OCI-LY1 (cell line): ENCODE measurements around the gene EYA3.

Experiments
- H2AFZ ChIP-seq: fragments of 200-600 bp; sonication (generic), shearing (Covaris generic); 2 replicates; pipeline ENCODE4 v1.6.0; 2014; ENCODE audit warnings: antibody characterized with exemption, mild to moderate bottlenecking, low read length
- H3F3A ChIP-seq: fragments of 200-600 bp; sonication (generic), shearing (Covaris generic); 2 replicates; pipeline ENCODE4 v1.6.0; 2014; ENCODE audit warnings: mild to moderate bottlenecking, antibody characterized with exemption, low read length, moderate library complexity; ENCODE audit not compliant: insufficient read depth
- H3K27ac ChIP-seq: fragments of 200-600 bp; sonication (generic); 2 replicates; pipeline ENCODE4 v1.5.1; 2014; ENCODE audit warnings: low read length, mixed run types, mild to moderate bottlenecking, low read depth; ENCODE audit not compliant: poor library complexity, severe bottlenecking
- H3K27me3 ChIP-seq: fragments of 200-600 bp; sonication (generic); 2 replicates; pipeline ENCODE4 v1.6.0; 2014; ENCODE audit warnings: antibody characterized with exemption, mild to moderate bottlenecking, low read length, moderate library complexity; ENCODE audit not compliant: insufficient read depth
- H3K36me3 ChIP-seq: fragments of 200-600 bp; sonication (generic); 2 replicates; pipeline ENCODE4 v1.6.1; 2014; ENCODE audit warnings: mild to moderate bottlenecking, antibody characterized with exemption, low read length, moderate library complexity, mixed read lengths; ENCODE audit not compliant: insufficient read depth
- H3K4me1 ChIP-seq: fragments of 200-600 bp; sonication (generic); 2 replicates; pipeline ENCODE4 v1.5.1; 2014; ENCODE audit warnings: mild to moderate bottlenecking, low read length, moderate library complexity; ENCODE audit not compliant: insufficient read depth, severe bottlenecking
- H3K4me2 ChIP-seq: fragments of 200-600 bp; sonication (generic), shearing (Covaris generic); 2 replicates; pipeline ENCODE4 v1.6.1; 2014; ENCODE audit warnings: low read length
- H3K4me3 ChIP-seq: fragments of 200-600 bp; sonication (generic); 2 replicates; pipeline ENCODE4 v1.5.1; 2014; ENCODE audit warnings: low read length, low read depth, mild to moderate bottlenecking, mixed read lengths; ENCODE audit not compliant: poor library complexity, severe bottlenecking
- H3K79me2 ChIP-seq: fragments of 200-600 bp; shearing (Covaris generic); 2 replicates; pipeline ENCODE4 v1.6.1; 2016; ENCODE audit warnings: mixed run types, low read length, mixed read lengths; ENCODE audit not compliant: insufficient read depth
- H3K9ac ChIP-seq: fragments of 200-600 bp; sonication (generic), shearing (Covaris generic); 2 replicates; pipeline ENCODE4 v1.6.1; 2014; ENCODE audit warnings: mild to moderate bottlenecking, low read length, mixed read lengths
- H3K9me2 ChIP-seq: fragments of 200-600 bp; sonication (generic), shearing (Covaris generic); 2 replicates; pipeline ENCODE4 v1.6.1; 2014; ENCODE audit warnings: low read depth, mild to moderate bottlenecking, low read length, mixed read lengths
- H3K9me3 ChIP-seq: fragments of 200-600 bp; shearing (Covaris generic); 2 replicates; pipeline ENCODE4 v1.6.1; 2014; ENCODE audit warnings: low read length, mixed read lengths
- H4K20me1 ChIP-seq: fragments of 200-600 bp; sonication (generic), shearing (Covaris generic); 2 replicates; pipeline ENCODE4 v1.6.0; 2016; ENCODE audit warnings: mild to moderate bottlenecking, low read length; ENCODE audit not compliant: insufficient read depth
- EZH2 ChIP-seq: fragments of 200-600 bp; sonication (generic), shearing (Covaris generic); IDR thresholded peaks from 2 replicates; pipeline ENCODE4 v1.8.0; 2017; ENCODE audit warnings: borderline replicate concordance, mixed run types, mild to moderate bottlenecking, antibody characterized with exemption, low read length, moderate library complexity, mixed read lengths
- TF ChIP-seq, protein P1 (sequence below): fragments of 200-600 bp; sonication (generic), shearing (Covaris generic); IDR thresholded peaks from 2 replicates; pipeline ENCODE4 v1.5.1; 2017; ENCODE audit warnings: mild to moderate bottlenecking, antibody characterized with exemption, low read length, moderate library complexity, mixed read lengths

Gene EYA3

DNA sequence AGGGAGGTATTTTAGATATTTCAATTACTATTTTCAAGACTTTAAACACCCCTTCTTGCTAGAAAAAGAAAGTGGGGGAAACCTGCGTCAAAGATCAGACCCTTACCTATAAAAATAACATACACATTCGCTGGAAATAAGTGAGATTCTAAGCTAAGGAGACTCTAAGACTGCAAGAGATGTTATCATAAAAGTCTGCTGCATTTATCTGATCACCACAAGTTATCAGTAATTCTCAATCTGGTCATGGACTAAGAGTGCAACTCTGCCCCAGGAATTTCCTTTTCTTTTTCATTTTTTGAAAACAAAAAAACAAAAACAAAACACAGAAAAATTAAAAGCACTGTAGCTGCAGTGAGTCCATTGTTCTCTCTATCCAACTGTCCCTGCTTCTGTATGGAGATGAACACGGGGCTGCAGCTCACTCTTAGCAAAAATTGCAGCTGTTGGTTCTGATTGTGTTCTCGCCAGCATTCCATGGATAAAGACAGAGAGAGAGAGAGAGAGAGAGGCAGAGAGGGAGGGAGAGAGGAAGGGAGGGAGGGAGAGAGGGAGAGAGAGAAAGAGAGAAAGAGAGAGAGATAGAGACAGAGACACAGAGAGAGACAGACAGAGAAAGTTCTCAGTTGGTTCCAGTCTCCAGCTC is 114.5 kb downstream of the EYA3 start:
- Histone ChIP-seq H4K20me1 (no peaks in the 10 kb centered on the region), H3K27ac (no peak overlapping the region), H3K36me3 (peaks cover 20% of the 10 kb centered on the region; the same call in 1 of the 2 replicates), H3K9ac (no peak overlapping the region), H2AFZ (no peak overlapping the region), H3K27me3 (no peaks in the 10 kb centered on the region), H3K9me2 (no peaks in the 10 kb centered on the region), H3F3A (no peaks in the 10 kb centered on the region), H3K4me3 (no peak overlapping the region), H3K79me2 (no peaks in the 10 kb centered on the region), H3K4me1 (no peaks in the 10 kb centered on the region), H3K9me3 (no peaks in the 10 kb centered on the region), H3K4me2 (no peak overlapping the region)
- TF ChIP-seq EZH2 = no peak
- TF ChIP-seq, protein P1, sequence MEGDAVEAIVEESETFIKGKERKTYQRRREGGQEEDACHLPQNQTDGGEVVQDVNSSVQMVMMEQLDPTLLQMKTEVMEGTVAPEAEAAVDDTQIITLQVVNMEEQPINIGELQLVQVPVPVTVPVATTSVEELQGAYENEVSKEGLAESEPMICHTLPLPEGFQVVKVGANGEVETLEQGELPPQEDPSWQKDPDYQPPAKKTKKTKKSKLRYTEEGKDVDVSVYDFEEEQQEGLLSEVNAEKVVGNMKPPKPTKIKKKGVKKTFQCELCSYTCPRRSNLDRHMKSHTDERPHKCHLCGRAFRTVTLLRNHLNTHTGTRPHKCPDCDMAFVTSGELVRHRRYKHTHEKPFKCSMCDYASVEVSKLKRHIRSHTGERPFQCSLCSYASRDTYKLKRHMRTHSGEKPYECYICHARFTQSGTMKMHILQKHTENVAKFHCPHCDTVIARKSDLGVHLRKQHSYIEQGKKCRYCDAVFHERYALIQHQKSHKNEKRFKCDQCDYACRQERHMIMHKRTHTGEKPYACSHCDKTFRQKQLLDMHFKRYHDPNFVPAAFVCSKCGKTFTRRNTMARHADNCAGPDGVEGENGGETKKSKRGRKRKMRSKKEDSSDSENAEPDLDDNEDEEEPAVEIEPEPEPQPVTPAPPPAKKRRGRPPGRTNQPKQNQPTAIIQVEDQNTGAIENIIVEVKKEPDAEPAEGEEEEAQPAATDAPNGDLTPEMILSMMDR = no peak

- H3K27me3 ChIP-seq = no peaks in the 10 kb centered on the region
- H3K27ac ChIP-seq = no peak overlapping the region
- peaks cover 23% of the 10 kb centered on the region; the same call in 1 of the 2 replicates for H3K36me3 ChIP-seq
- H3K9me2 ChIP-seq = no peaks in the 10 kb centered on the region
- H3K4me1 ChIP-seq = no peaks in the 10 kb centered on the region
- no peaks in the 10 kb centered on the region for H4K20me1 ChIP-seq
- no peak overlapping the region for H3K4me3 ChIP-seq
- no peak overlapping the region for H3K4me2 ChIP-seq
- no peaks in the 10 kb centered on the region for H3K9me3 ChIP-seq
- H3K9ac ChIP-seq = no peak overlapping the region
- H2AFZ ChIP-seq = no peak overlapping the region
- no peaks in the 10 kb centered on the region for H3F3A ChIP-seq
- TF ChIP-seq, protein P1 = no peak
- no peak for TF ChIP-seq EZH2
- no peaks in the 10 kb centered on the region for H3K79me2 ChIP-seq
Measured at GRCh38 chr1:27972141-27972540, 116.3 kb downstream of the EYA3 start.

- Histone ChIP-seq H3K9ac (no peak overlapping the region), H2AFZ (no peak overlapping the region), H3K4me3 (no peak overlapping the region), H3F3A (no peaks in the 10 kb centered on the region), H4K20me1 (no peaks in the 10 kb centered on the region), H3K4me1 (no peaks in the 10 kb centered on the region), H3K27ac (no peak overlapping the region), H3K4me2 (no peak overlapping the region), H3K9me2 (no peaks in the 10 kb centered on the region), H3K79me2 (no peaks in the 10 kb centered on the region), H3K36me3 (peaks cover 23% of the 10 kb centered on the region; the same call in 1 of the 2 replicates), H3K27me3 (no peaks in the 10 kb centered on the region), H3K9me3 (no peaks in the 10 kb centered on the region)
- no peak for TF ChIP-seq EZH2
- TF ChIP-seq, protein P1 = no peak
Measured at GRCh38 chr1:27971674-27972073, 116.7 kb downstream of the EYA3 start.
